Progenitor cell of endocrine pancreas (in vitro differentiated cells): ENCODE results near the gene ABHD5. TPM values are rescaled to one million over a fixed set of nuclear protein-coding genes. Genes with fewer than 3 reads are reported as not detected.

Experiments
- DNase-seq: peaks from one replicate; pipeline ENCODE4 v3.0.0; 2021; ENCODE audit warnings: low spot score; ENCODE audit not compliant: unreplicated experiment
- H3K27ac Mint-ChIP-seq: 2 replicates; pipeline ENCODE4 v1.8.0; 2021; ENCODE audit warnings: mild to moderate bottlenecking, moderate library complexity, mixed read lengths
- H3K27me3 Mint-ChIP-seq: 2 replicates; pipeline ENCODE4 v1.8.0; 2021; ENCODE audit warnings: mixed read lengths
- H3K36me3 Mint-ChIP-seq: 2 replicates; pipeline ENCODE4 v1.8.0; 2022; ENCODE audit warnings: mixed read lengths; ENCODE audit not compliant: insufficient read depth
- H3K4me1 Mint-ChIP-seq: 2 replicates; pipeline ENCODE4 v1.8.0; 2021; ENCODE audit warnings: low read depth, mixed read lengths
- H3K4me3 Mint-ChIP-seq: 2 replicates; pipeline ENCODE4 v1.8.0; 2021; ENCODE audit warnings: low read depth, mild to moderate bottlenecking, moderate library complexity, mixed read lengths
- H3K9me3 Mint-ChIP-seq: 2 replicates; pipeline ENCODE4 v1.8.0; 2021; ENCODE audit warnings: low read depth, mixed read lengths
- CTCF ChIP-seq: fragments of 200-600 bp; sonication (generic); IDR thresholded peaks from one replicate; pipeline ENCODE4 v1.5.0; 2021; ENCODE audit warnings: antibody characterized with exemption, mild to moderate bottlenecking; ENCODE audit not compliant: unreplicated experiment
- total RNA-seq: library from RNA; stranded (reverse); gene quantifications from 2 replicates; pipeline ENCODE4 v1.2.1, GENCODE V29; 2021

The ABHD5 gene
- total RNA-seq, 1 donor from 2014 or later = 14.8 TPM

DNA sequence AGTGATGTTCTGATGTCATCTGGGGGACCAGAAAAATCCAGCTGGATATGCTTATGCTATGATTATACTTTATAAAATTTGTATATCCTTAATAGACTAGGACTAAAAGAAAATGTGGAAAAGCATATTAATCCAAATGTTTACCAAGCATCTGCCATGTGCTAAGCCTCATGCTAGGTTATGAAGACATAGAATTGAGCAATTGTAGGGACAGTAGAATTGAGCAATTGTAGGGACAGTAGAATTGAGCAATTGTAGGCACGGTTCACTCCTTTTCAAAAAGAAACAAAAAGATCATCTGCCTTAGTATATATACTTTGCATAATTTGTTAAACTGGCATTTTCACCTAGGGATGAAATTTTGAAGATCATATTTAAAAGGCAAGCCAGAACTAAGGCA is 18.3 kb downstream of the ABHD5 start:
- H3K27ac Mint-ChIP-seq = no peak overlapping the region
- TF ChIP-seq CTCF = no peak
- no peaks in the 10 kb centered on the region for H3K27me3 Mint-ChIP-seq
- no peak for DNase-seq
- peaks cover 9% of the 10 kb centered on the region for H3K36me3 Mint-ChIP-seq
- H3K4me1 Mint-ChIP-seq = no peaks in the 10 kb centered on the region
- H3K9me3 Mint-ChIP-seq = no peaks in the 10 kb centered on the region
- no peak overlapping the region for H3K4me3 Mint-ChIP-seq

GRCh38 chr3:43710607-43711006 is 19.9 kb downstream of the ABHD5 start:
- no peak for TF ChIP-seq CTCF
- Mint-ChIP-seq H3K9me3 (no peaks in the 10 kb centered on the region), H3K36me3 (peaks cover 9% of the 10 kb centered on the region), H3K27me3 (no peaks in the 10 kb centered on the region), H3K4me1 (no peaks in the 10 kb centered on the region), H3K4me3 (no peak overlapping the region), H3K27ac (no peak overlapping the region)
- DNase-seq = no peak

DNA sequence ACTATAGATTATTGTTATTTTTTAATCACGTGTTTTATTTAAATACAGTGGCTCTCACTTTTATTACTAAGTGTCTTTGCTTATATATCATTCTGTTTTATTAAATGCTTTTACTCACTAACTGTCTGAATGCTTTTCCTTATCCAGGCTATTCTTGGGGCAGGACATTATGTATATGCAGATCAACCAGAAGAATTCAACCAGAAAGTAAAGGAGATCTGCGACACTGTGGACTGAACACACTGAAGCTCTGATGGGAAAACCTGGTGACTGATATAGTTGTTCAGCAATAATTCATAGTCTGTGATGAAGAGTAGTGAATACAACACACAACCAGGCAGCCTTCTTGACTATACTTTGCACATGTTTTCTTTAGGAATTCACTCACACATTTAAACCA is 27.6 kb downstream of the ABHD5 start:
- no peaks in the 10 kb centered on the region for H3K27me3 Mint-ChIP-seq
- no peaks in the 10 kb centered on the region for H3K4me1 Mint-ChIP-seq
- peaks cover 1% of the 10 kb centered on the region for H3K36me3 Mint-ChIP-seq
- H3K9me3 Mint-ChIP-seq = no peaks in the 10 kb centered on the region
- DNase-seq = no peak
- H3K27ac Mint-ChIP-seq = no peak overlapping the region
- TF ChIP-seq CTCF = no peak
- H3K4me3 Mint-ChIP-seq = no peak overlapping the region

GRCh38 chr3:43723121-43723734 is 32.5 kb downstream of the ABHD5 start:
- no peak for TF ChIP-seq CTCF
- Mint-ChIP-seq H3K36me3 (peaks cover 1% of the 10 kb centered on the region), H3K27ac (no peak overlapping the region), H3K4me1 (no peaks in the 10 kb centered on the region), H3K27me3 (no peaks in the 10 kb centered on the region), H3K4me3 (no peak overlapping the region), H3K9me3 (no peaks in the 10 kb centered on the region)
- DNase-seq = no peak

GRCh38 chr3:43726521-43726920 is 35.8 kb downstream of the ABHD5 start:
- Mint-ChIP-seq H3K27me3 (no peaks in the 10 kb centered on the region), H3K4me3 (no peak overlapping the region), H3K27ac (no peak overlapping the region), H3K36me3 (peaks cover 3% of the 10 kb centered on the region), H3K9me3 (no peaks in the 10 kb centered on the region), H3K4me1 (peaks cover 8% of the 10 kb centered on the region)
- no peak for TF ChIP-seq CTCF
- no peak for DNase-seq
